Measurements from ENCODE around the gene FLOT2. TPM values are rescaled to one million over a fixed set of nuclear protein-coding genes. Genes with fewer than 3 reads are reported as not detected.
"Not testable (repeated sequence)": the region's sequence is repeated elsewhere in the genome, so short reads cannot be mapped to it uniquely, and the experiment has no call there.

Gene FLOT2
- total RNA-seq, 2 donors from 2014 or later: 92.1 to 125 TPM

DNA sequence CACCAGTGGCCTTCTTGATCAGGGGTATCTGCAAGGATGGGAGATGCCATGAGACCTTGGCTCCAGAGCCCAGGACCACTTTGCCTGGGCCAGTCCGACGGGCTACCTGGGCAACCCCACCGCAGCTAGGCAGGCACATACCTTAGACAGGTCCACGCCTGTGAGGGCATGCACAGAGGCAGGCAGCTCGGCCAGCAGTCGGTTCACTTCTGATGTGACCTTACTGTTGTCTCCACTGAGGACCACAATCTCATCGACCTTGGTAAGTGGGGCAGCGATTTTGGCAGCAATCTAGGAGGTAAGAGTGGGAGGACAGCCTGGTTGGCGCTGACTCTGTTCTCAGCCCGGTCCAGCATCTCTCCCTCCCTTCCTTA lies 17.0 kb downstream of the FLOT2 start:
- DNase-seq: no peak
- H3K27ac ChIP-seq: no peak overlapping the region
- no peaks in the 10 kb centered on the region for H3K9me3 ChIP-seq
- intact Hi-C loops (cut with DNase I): loop anchor here (5.0 kb wide), 1 partner anchor 198 kb away; no protein-coding TSS in a partner anchor
- no peaks in the 10 kb centered on the region for H3K27me3 ChIP-seq
- H3K36me3 ChIP-seq: peaks cover 17% of the 10 kb centered on the region
- no peak overlapping the region for H3K9ac ChIP-seq (ENCODE audit: low read depth in 2 of 2, low read length in 2 of 2)
- TF ChIP-seq, protein P1, sequence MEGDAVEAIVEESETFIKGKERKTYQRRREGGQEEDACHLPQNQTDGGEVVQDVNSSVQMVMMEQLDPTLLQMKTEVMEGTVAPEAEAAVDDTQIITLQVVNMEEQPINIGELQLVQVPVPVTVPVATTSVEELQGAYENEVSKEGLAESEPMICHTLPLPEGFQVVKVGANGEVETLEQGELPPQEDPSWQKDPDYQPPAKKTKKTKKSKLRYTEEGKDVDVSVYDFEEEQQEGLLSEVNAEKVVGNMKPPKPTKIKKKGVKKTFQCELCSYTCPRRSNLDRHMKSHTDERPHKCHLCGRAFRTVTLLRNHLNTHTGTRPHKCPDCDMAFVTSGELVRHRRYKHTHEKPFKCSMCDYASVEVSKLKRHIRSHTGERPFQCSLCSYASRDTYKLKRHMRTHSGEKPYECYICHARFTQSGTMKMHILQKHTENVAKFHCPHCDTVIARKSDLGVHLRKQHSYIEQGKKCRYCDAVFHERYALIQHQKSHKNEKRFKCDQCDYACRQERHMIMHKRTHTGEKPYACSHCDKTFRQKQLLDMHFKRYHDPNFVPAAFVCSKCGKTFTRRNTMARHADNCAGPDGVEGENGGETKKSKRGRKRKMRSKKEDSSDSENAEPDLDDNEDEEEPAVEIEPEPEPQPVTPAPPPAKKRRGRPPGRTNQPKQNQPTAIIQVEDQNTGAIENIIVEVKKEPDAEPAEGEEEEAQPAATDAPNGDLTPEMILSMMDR (IDR thresholded peaks at IDR 0.05): no peak
- H3K4me1 ChIP-seq: no peaks in the 10 kb centered on the region
- H3K4me3 ChIP-seq: no peak overlapping the region

DNA sequence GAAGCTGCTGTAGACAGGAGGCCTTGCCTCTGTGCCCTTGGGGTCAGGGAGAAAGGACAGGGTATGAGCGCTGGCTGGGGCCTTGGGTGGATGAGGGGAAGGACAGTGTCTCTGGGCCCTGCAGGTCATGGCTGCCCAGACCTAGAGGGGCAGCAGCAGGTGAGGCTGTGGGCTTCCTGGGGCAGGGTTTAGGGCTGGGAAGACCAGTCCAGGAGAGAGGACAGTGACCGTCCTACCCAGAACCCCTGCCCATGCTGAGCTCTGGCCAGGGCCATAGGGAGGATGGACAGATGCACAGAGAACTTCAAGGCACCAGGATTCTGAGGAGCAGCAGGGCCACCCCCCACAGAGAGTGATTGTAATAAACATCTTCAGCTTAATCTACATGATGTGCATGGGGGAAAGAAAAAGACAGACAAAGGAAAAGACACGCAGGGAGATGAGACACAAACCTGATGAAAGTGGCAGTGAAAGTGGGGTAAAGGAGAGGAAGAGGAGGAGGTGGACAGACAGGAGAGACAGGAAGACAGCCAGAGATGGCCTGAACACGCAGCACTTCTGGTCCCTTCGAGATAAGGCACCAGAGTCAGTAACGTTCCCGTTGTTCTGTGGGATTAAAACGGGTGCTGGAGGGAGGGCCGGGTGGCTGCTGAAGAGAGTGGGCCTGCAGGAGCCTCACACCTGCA lies 17.5 kb downstream of the FLOT2 start:
- no peaks in the 10 kb centered on the region for H3K9me3 ChIP-seq
- DNase-seq: no peak
- H3K27ac ChIP-seq: no peak overlapping the region
- no peak overlapping the region for H3K9ac ChIP-seq (ENCODE audit: low read depth in 2 of 2, low read length in 2 of 2)
- H3K27me3 ChIP-seq: no peaks in the 10 kb centered on the region
- intact Hi-C loops (cut with DNase I): loop anchor here (5.0 kb wide), 1 partner anchor 198 kb away; no protein-coding TSS in a partner anchor
- TF ChIP-seq, protein P1 (IDR thresholded peaks at IDR 0.05): no peak
- H3K4me1 ChIP-seq: no peaks in the 10 kb centered on the region
- H3K4me3 ChIP-seq: no peak overlapping the region
- H3K36me3 ChIP-seq: peaks cover 17% of the 10 kb centered on the region

DNA sequence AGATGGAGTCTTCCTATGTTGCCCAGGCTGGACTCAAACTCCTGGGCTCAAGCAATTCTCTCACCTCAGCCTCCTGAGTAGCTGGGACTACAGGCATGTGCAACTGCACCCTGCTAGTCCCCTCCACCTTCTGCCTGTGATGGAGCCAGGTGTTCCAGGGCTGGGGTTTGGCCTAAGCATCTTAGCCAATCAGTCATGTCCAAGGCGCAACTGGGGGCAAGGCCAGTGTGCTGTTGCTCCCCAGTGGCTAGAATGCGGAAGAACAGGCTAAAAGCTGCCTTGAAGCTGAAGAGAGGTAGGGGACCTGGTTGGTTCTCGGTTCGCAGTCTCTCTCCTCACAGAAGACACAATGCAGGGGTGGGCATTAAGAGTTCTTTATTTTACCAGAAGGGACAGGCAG lies 18.6 kb downstream of the FLOT2 start:
- Histone ChIP-seq H3K4me3 (no peak overlapping the region), H3K9me3 (no peaks in the 10 kb centered on the region), H3K4me1 (no peaks in the 10 kb centered on the region), H3K27me3 (no peaks in the 10 kb centered on the region), H3K27ac (no peak overlapping the region), H3K36me3 (peaks cover 17% of the 10 kb centered on the region), H3K9ac (ENCODE audit: low read depth in 2 of 2, low read length in 2 of 2) (no peak overlapping the region)
- DNase-seq: peak; percentile 36
- intact Hi-C loops (cut with DNase I): no loop called here
- TF ChIP-seq, protein P1 (IDR thresholded peaks at IDR 0.05): peak; percentile 31

DNA sequence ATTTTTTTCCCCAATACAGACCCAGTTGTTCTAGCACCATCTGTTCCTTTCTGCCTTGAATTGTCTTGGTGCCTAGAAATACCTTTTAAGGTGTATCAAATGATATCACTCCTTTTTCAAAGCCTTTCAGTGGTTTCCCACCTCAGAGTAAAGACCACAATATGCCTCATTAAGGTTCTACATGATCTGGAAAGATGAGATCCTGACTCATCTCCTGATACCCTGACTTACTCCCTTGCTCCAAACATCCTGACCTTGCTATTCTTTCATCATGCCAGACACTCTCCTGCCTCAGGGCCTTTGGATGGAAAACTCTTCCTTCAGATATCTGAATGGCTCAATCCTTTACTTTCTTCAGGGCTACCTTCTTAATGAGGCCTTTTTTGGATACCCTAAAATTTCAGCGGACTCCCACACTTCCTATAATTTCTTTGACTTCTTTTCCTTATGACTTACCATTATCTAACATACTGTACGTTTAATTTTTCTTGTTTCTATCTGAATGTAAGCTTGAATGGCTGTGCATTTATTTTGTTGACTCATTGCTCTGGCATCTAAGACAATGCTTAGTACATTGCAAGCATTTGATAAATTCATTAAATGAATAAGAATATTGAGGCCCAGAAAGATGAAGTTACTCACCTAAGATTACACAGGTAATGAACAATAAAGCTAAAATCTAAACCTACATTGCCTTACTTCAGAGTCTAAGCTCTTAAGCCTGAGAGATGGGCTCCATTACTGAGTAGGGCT lies 19.2 kb downstream of the FLOT2 start:
- no peak overlapping the region for H3K27ac ChIP-seq
- intact Hi-C loops (cut with DNase I): no loop called here
- H3K9me3 ChIP-seq: no peaks in the 10 kb centered on the region
- H3K9ac ChIP-seq (ENCODE audit: low read depth in 2 of 2, low read length in 2 of 2): no peak overlapping the region
- no peak overlapping the region for H3K4me3 ChIP-seq
- peaks cover 17% of the 10 kb centered on the region for H3K36me3 ChIP-seq
- TF ChIP-seq, protein P1 (IDR thresholded peaks at IDR 0.05): no peak
- no peaks in the 10 kb centered on the region for H3K27me3 ChIP-seq
- DNase-seq: no peak
- no peaks in the 10 kb centered on the region for H3K4me1 ChIP-seq

DNA sequence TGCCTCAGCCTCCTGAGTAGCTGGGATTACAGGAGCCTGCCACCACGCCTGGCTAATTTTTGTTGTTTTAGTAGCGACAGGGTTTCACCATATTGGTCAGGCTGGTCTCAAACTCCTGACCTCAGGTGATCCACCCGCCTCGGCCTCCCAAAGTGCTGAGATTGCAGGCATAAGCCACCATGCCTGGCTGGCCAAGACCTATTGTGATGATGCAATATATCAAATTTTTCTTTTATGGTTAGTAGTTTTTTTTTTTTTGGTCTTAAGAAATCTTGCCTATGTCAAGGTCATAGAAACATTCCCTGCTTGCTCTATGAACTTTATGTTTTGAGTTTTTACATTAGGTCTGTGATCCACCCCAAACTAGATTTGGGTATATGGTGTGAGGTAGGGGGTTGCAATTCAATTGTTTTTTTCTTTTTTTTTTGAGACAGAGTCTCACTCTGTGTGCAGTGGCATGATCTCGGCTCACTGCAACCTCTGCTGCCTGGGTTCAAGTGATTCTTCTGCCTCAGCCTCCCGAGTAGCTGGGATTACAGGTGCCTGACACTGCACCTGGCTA lies 20.3 kb downstream of the FLOT2 start:
- H3K9ac ChIP-seq (ENCODE audit: low read depth in 2 of 2, low read length in 2 of 2); intact Hi-C loops (cut with DNase I); H3K27me3 ChIP-seq; H3K9me3 ChIP-seq; H3K4me3 ChIP-seq; DNase-seq; H3K27ac ChIP-seq; H3K4me1 ChIP-seq: not testable (repeated sequence)
- H3K36me3 ChIP-seq: peaks cover 17% of the 10 kb centered on the region

Data from colonic mucosa (tissue), 4 donors.